Neuronal stem cell (in vitro differentiated cells): ENCODE results near the gene NOC2L.
A peak's percentile ranks its signal among the peaks of the same experiment; 100 is the strongest.

Experiments
- DNase-seq: peaks from one replicate; pipeline ENCODE4 v3.0.0-alpha.2; 2013; ENCODE audit warnings: low spot score
- H2AFZ ChIP-seq: one replicate; pipeline ENCODE4 v1.6.1; 2013; ENCODE audit warnings: mild to moderate bottlenecking, low read length, inconsistent platforms
- H2AK5ac ChIP-seq: 2 replicates; pipeline ENCODE4 v1.6.1; 2013; ENCODE audit warnings: low read depth, mild to moderate bottlenecking, inconsistent platforms, low read length, moderate library complexity, mixed read lengths
- H2BK120ac ChIP-seq: 2 replicates; pipeline ENCODE4 v1.6.1; 2013; ENCODE audit warnings: low read depth, mild to moderate bottlenecking, inconsistent platforms, low read length, moderate library complexity, mixed read lengths
- H2BK12ac ChIP-seq: one replicate; pipeline ENCODE4 v1.6.1; 2013; ENCODE audit warnings: low read length, inconsistent platforms
- H2BK15ac ChIP-seq: 2 replicates; pipeline ENCODE4 v1.6.1; 2013; ENCODE audit warnings: mild to moderate bottlenecking, low read length, inconsistent platforms, mixed read lengths
- H2BK5ac ChIP-seq: one replicate; pipeline ENCODE4 v1.6.1; 2013; ENCODE audit warnings: inconsistent platforms, mild to moderate bottlenecking, low read length, moderate library complexity
- H3K14ac ChIP-seq: one replicate; pipeline ENCODE4 v1.6.1; 2013; ENCODE audit warnings: low read length, inconsistent platforms
- H3K18ac ChIP-seq: 2 replicates; pipeline ENCODE4 v1.6.1; 2013; ENCODE audit warnings: low read length, inconsistent platforms
- H3K23ac ChIP-seq: 2 replicates; pipeline ENCODE4 v1.6.1; 2013; ENCODE audit warnings: low read depth, mild to moderate bottlenecking, mixed read lengths, low read length, inconsistent platforms; ENCODE audit not compliant: poor library complexity
- H3K27ac ChIP-seq: replicated peaks from 3 replicates; pipeline ENCODE4 v1.5.1; 2013; ENCODE audit warnings: low read length, inconsistent platforms
- H3K27me3 ChIP-seq, 3 experiments: 2 replicates each; pipeline ENCODE4 v1.6.1; 2013; ENCODE audit warnings: low read length in 3 of 3, mild to moderate bottlenecking in 2 of 3, inconsistent platforms in 1 of 3, low read depth in 1 of 3, mixed read lengths in 1 of 3, moderate library complexity in 1 of 3; ENCODE audit not compliant: control insufficient read depth in 3 of 3, insufficient read depth in 3 of 3
- H3K36me3 ChIP-seq, 2 donors: replicated peaks in 1 of 2; 2 replicates each; pipeline ENCODE4 v1.6.1; 2013; ENCODE audit warnings: low read length in 2 of 2; ENCODE audit not compliant: control insufficient read depth in 2 of 2, insufficient read depth in 2 of 2
- H3K4ac ChIP-seq: 2 replicates; pipeline ENCODE4 v1.6.1; 2013; ENCODE audit warnings: inconsistent platforms, mild to moderate bottlenecking, low read length, moderate library complexity
- H3K4me1 ChIP-seq, 2 donors: 1 replicate in 1 of 2; 2 replicates in 1 of 2; pipeline ENCODE4 v1.6.1; 2013; ENCODE audit warnings: low read length in 2 of 2, low read depth in 1 of 2; ENCODE audit not compliant: control insufficient read depth in 2 of 2, insufficient read depth in 1 of 2
- H3K4me2 ChIP-seq: one replicate; pipeline ENCODE4 v1.6.1; 2013; ENCODE audit warnings: mild to moderate bottlenecking, low read length, inconsistent platforms; ENCODE audit not compliant: insufficient read depth, poor library complexity, severe bottlenecking
- H3K4me3 ChIP-seq, 2 donors: 2 replicates each; pipeline ENCODE4 v1.5.1; 2013; ENCODE audit warnings: low read length in 2 of 2, mild to moderate bottlenecking in 2 of 2, inconsistent platforms in 1 of 2, moderate library complexity in 1 of 2
- H3K79me1 ChIP-seq: one replicate; pipeline ENCODE4 v1.6.1; 2013; ENCODE audit warnings: low read depth, mild to moderate bottlenecking, inconsistent platforms, low read length, moderate library complexity
- H3K9ac ChIP-seq: one replicate; pipeline ENCODE4 v1.6.1; 2013; ENCODE audit warnings: mild to moderate bottlenecking, low read depth, low read length, inconsistent platforms; ENCODE audit not compliant: poor library complexity
- H3K9me3 ChIP-seq, 2 donors: replicated peaks in 1 of 2; 2 replicates each; pipeline versions ENCODE3 to v1.6.1; 2013; ENCODE audit warnings: low read length in 2 of 2, mild to moderate bottlenecking in 2 of 2, inconsistent platforms in 1 of 2, low read depth in 1 of 2, mixed read lengths in 1 of 2, moderate library complexity in 1 of 2; ENCODE audit not compliant: control insufficient read depth in 2 of 2, insufficient read depth in 1 of 2
- H4K8ac ChIP-seq: one replicate; pipeline ENCODE4 v1.6.1; 2013; ENCODE audit warnings: low read depth, mild to moderate bottlenecking, inconsistent platforms, low read length, moderate library complexity
- H4K91ac ChIP-seq: one replicate; pipeline ENCODE4 v1.6.1; 2013; ENCODE audit warnings: low read length, low read depth, mild to moderate bottlenecking, inconsistent platforms; ENCODE audit not compliant: poor library complexity
- WGBS, 2 donors: extraction: QIAGEN DNeasy Blood & Tissue Kit; methylation state at CpG; one replicate each; pipeline ENCODE4 v1.1.7; 2013; ENCODE audit warnings: missing lambda C conversion rate in 2 of 2, mixed read lengths in 1 of 2; ENCODE audit not compliant: insufficient read length in 2 of 2, insufficient replicate concordance in 1 of 2; ENCODE audit errors: extremely low coverage in 2 of 2; 5-methylcytosine and 5-hydroxymethylcytosine counted together

NOC2L gene

GRCh38 chr1:1004780-1005697 lies 46.0 kb upstream of the NOC2L start:
- Histone ChIP-seq H3K9me3 (peaks cover 0 to 1% of the 10 kb centered on the region in 2 donors), H3K18ac (peak overlapping the region; percentile 91), H3K4me1 (peaks cover 30 to 40% of the 10 kb centered on the region in 2 donors), H2AK5ac (peak overlapping the region; percentile 13), H3K27ac (peak overlapping the region; percentile 73), H3K23ac (peak overlapping the region; percentile 1), H2BK5ac (peak overlapping the region; percentile 19), H3K79me1 (peaks cover 8% of the 10 kb centered on the region), H3K4ac (no peak overlapping the region), H4K8ac (no peak overlapping the region), H3K27me3 (peaks cover 0 to 3% (median 0%) of the 10 kb centered on the region in 3 experiments), H3K4me2 (peak overlapping the region; percentile 26), H2BK12ac (peak overlapping the region; percentile 5), H2BK120ac (no peak overlapping the region), H3K36me3 (peaks cover 0 to 4% of the 10 kb centered on the region in 2 donors), H2AFZ (peak overlapping the region; percentile 68), H3K14ac (peak overlapping the region; percentile 61), H2BK15ac (peak overlapping the region; percentile 31), H3K4me3 (peak overlapping the region in 1 of 2 donors; percentile 38), H3K9ac (peak overlapping the region; percentile 75), H4K91ac (no peak overlapping the region)
- DNase-seq: no peak
- WGBS, 2 donors: no CpG with 5 or more reads among the region's 21 CpGs

- Histone ChIP-seq H4K91ac (no peak overlapping the region), H3K9ac (peak overlapping the region; percentile 68), H3K79me1 (peaks cover 13% of the 10 kb centered on the region), H2BK12ac (peak overlapping the region; percentile 76), H3K4me3 (peak overlapping the region in 1 of 2 donors; percentile 38), H2BK120ac (no peak overlapping the region), H2BK5ac (peak overlapping the region; percentile 19), H3K27me3 (peaks cover 0 to 3% (median 0%) of the 10 kb centered on the region in 3 experiments), H3K36me3 (peaks cover 0 to 4% of the 10 kb centered on the region in 2 donors), H3K4me2 (no peak overlapping the region), H2AFZ (no peak overlapping the region), H2AK5ac (peak overlapping the region; percentile 13), H3K23ac (peak overlapping the region; percentile 62), H3K27ac (no peak overlapping the region), H3K4ac (no peak overlapping the region), H3K14ac (peak overlapping the region; percentile 61), H3K18ac (peak overlapping the region; percentile 84), H2BK15ac (peak overlapping the region; percentile 89), H3K9me3 (peaks cover 0 to 1% of the 10 kb centered on the region in 2 donors), H4K8ac (peak overlapping the region; percentile 70), H3K4me1 (peaks cover 30 to 40% of the 10 kb centered on the region in 2 donors)
- DNase-seq: no peak
- WGBS, 2 donors: no CpG with 5 or more reads among the region's 7 CpGs
These were observed 45.3 kb upstream of the NOC2L start for GRCh38 chr1:1004420-1004779.

- WGBS, 2 donors: no CpG with 5 or more reads among the region's 22 CpGs
- peak overlapping the region; percentile 87 for H2BK5ac ChIP-seq
- H3K79me1 ChIP-seq: peaks cover 18% of the 10 kb centered on the region
- H3K4me3 ChIP-seq: no peak overlapping the region
- peaks cover 0 to 4% of the 10 kb centered on the region in 2 donors for H3K36me3 ChIP-seq
- H2AFZ ChIP-seq: no peak overlapping the region
- H2BK15ac ChIP-seq: peak overlapping the region; percentile 89
- peak overlapping the region; percentile 75 for H3K23ac ChIP-seq
- no peak overlapping the region for H3K4me2 ChIP-seq
- H4K8ac ChIP-seq: peak overlapping the region; percentile 70
- H3K9ac ChIP-seq: peak overlapping the region; percentile 68
- no peak for DNase-seq
- H2BK12ac ChIP-seq: peak overlapping the region; percentile 76
- peak overlapping the region; percentile 87 for H3K18ac ChIP-seq
- peaks cover 30 to 40% of the 10 kb centered on the region in 2 donors for H3K4me1 ChIP-seq
- no peak overlapping the region for H4K91ac ChIP-seq
- peak overlapping the region; percentile 94 for H2AK5ac ChIP-seq
- peak overlapping the region; percentile 61 for H3K14ac ChIP-seq
- H3K9me3 ChIP-seq: peaks cover 0 to 1% of the 10 kb centered on the region in 2 donors
- no peak overlapping the region for H3K4ac ChIP-seq
- H3K27ac ChIP-seq: no peak overlapping the region
- peaks cover 0 to 3% (median 0%) of the 10 kb centered on the region in 3 experiments for H3K27me3 ChIP-seq
- no peak overlapping the region for H2BK120ac ChIP-seq
These were observed 44.8 kb upstream of the NOC2L start for GRCh38 chr1:1003618-1004419.
